ENCODE measurements around the gene GATAD2A.

Gene GATAD2A

DNA sequence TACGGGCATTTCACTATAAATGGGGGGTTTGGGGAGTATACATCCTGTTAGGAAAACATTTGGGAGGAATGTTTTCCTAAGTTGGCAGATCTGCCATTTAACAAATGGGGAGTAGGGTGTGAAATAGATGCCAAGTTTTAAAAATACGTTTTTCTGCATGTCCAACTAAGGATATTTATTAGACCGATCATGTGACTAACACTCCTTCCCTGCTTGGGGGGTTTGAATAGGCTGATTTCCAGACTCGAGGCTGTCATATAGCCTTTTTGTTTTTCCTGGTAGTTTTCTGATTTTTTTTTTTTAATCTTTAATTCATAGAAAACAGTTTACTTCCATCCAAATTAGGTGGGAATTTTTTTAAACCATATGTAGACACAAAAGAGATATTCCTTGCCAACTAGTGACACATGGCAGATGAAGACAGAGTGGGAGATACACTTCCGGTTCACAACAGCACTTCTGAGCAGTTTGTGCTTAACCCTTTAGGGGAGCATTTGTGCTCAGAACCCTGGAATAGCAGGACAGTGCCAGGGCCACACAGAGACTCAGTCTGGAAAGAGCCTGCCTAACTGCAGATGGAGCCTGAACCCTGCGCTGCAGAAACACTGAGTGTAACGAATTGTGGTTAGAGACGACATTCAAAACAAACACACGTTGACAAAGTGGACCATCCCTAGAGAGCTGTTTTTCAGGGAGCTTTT is 5.6 kb upstream of the GATAD2A start:
- no peak overlapping the region for H3K4me3 ChIP-seq (ENCODE audit: low read depth, low read length)
- TF ChIP-seq, protein P1, sequence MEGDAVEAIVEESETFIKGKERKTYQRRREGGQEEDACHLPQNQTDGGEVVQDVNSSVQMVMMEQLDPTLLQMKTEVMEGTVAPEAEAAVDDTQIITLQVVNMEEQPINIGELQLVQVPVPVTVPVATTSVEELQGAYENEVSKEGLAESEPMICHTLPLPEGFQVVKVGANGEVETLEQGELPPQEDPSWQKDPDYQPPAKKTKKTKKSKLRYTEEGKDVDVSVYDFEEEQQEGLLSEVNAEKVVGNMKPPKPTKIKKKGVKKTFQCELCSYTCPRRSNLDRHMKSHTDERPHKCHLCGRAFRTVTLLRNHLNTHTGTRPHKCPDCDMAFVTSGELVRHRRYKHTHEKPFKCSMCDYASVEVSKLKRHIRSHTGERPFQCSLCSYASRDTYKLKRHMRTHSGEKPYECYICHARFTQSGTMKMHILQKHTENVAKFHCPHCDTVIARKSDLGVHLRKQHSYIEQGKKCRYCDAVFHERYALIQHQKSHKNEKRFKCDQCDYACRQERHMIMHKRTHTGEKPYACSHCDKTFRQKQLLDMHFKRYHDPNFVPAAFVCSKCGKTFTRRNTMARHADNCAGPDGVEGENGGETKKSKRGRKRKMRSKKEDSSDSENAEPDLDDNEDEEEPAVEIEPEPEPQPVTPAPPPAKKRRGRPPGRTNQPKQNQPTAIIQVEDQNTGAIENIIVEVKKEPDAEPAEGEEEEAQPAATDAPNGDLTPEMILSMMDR (IDR thresholded peaks at IDR 0.05; ENCODE audit: low read depth, low read length), result no peak

GRCh38 chr19:19402656-19403372 is 2.7 kb upstream of the GATAD2A start:
- no peak overlapping the region for H3K4me3 ChIP-seq (ENCODE audit: low read depth, low read length)
- TF ChIP-seq, protein P1 (IDR thresholded peaks at IDR 0.05; ENCODE audit: low read depth, low read length), result no peak

DNA sequence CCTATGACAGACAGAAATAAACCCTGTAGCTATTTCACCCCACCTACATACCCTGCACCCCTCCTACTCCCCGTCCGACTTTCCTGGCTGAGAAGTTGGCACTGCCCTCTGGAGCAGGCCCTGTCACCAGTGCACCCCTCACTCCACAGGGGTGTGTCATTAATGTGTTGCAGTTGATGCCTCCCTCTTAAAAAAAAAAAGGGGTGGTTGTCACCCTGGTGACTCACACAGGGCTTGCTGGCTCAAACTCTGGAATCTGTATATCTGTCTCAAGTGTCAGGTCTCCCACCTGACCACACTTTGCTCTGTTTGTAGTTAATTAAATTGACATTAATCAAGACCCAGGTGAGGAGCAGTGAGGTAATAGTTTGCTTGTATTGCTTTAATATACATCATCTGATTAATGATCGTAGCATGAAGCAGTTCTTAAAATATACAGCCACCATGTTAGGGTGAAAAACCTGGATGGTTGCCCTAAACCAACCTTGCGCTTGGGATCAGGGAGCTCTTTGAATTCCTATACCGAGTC is 2.0 kb upstream of the GATAD2A start:
- TF ChIP-seq, protein P1 (IDR thresholded peaks at IDR 0.05; ENCODE audit: low read depth, low read length), result no peak
- H3K4me3 ChIP-seq (ENCODE audit: low read depth, low read length), result no peak overlapping the region

DNA sequence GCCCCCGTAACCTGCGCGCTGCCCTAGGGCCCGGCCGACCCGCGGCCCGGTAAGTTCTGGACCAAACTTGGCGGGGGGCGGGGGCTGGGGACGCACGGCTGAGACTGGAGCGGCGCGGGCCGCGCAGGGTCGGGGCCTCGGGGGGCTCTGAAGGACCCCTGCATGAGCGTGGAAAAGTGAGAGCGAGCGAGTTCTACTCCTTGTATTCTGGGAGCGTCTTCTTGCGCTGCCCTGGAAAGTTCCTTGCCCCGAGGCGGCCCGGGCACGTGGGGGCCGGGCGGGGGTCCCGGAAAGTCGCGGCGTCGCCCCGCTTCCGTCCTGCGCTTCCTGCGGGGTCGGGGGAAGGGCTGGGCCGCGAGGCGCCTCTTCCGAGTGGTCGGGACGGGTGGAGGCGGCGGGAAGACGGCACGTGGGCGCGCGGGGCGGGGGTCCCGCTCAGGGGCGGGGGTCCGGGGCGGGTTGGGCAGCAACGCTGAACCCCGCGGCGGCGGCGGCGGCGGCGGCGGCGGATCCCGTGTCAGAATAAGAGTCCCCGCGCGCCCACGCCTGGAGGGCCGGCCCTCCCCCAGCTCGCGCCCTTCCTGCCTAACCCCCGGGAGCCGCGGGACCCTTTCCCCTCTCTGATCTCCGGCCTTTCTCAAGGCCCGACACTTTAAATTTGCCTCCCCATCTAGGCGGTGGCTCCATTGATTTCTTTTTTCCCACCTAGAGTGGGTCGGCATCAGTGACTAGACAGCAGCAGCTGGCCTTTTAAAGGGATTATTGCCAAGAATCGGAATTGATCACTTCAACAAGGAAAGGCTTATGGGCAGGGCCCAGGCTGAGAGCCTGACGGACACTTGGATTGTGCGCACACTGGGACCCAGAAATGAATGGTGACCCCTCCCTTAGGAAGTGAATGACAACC is 749 bp downstream of the GATAD2A start:
- peak overlapping the region; percentile 77 for H3K4me3 ChIP-seq (ENCODE audit: low read depth, low read length)
- TF ChIP-seq, protein P1 (IDR thresholded peaks at IDR 0.05; ENCODE audit: low read depth, low read length), result no peak

GRCh38 chr19:19406878-19407632 is 1.6 kb downstream of the GATAD2A start:
- TF ChIP-seq, protein P1 (IDR thresholded peaks at IDR 0.05; ENCODE audit: low read depth, low read length), result 0 out of 2 replicates have a peak, but pooled peaks have one; percentile 4
- H3K4me3 ChIP-seq (ENCODE audit: low read depth, low read length), result peak overlapping the region; percentile 77

DNA sequence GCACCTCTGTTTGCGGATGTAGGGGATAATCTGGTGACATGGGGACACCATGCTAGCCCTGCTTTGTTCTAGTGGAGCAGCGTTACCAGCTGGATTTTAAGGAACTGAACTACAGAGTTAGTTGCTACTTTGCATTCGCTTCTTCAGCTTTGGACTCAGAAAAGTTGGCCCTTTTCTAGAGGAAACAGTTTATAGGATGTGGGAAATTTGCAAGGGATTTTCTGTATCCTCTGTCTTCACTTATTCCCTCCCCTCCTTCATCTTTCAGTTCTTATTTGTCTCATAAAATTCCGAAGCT is 2.1 kb downstream of the GATAD2A start:
- TF ChIP-seq, protein P1 (IDR thresholded peaks at IDR 0.05; ENCODE audit: low read depth, low read length), result no peak
- no peak overlapping the region; the same call in 1 of the 2 replicates for H3K4me3 ChIP-seq (ENCODE audit: low read depth, low read length)
